IMR-90 (cell line): ENCODE results near the gene FNBP1. TPM values are rescaled to one million over a fixed set of nuclear protein-coding genes. Genes with fewer than 3 reads are reported as not detected.
"Not testable (repeated sequence)": the region's sequence is repeated elsewhere in the genome, so short reads cannot be mapped to it uniquely, and the experiment has no call there.

ENCODE experiments used
- ATAC-seq: fragments of 200-7000 bp; cut with Tn5 transposase; 2 replicates; pipeline ENCODE4 v1.9.1; 2020; ENCODE audit warnings: low read depth, mild to moderate bottlenecking, moderate library complexity
- BruUV-seq: library from RNA; stranded (reverse); fragments of 400-500 nt; replicated peaks from 2 replicates; lab custom pipeline; 2021; lab: Mats Ljungman, UMichigan
- CTCF ChIA-PET: fragments of 300-600 bp; formaldehyde crosslinking; extraction: SDS; loops from one replicate; lab custom pipeline; 2021; ENCODE audit warnings: antibody characterized with exemption; lab: Yijun Ruan, JAX
- POLR2A ChIA-PET: fragments of 300-600 bp; sonication (Branson Sonifier 250); formaldehyde crosslinking; loops from one replicate; lab custom pipeline; 2022; ENCODE audit warnings: antibody characterized with exemption; ENCODE audit not compliant: unreplicated experiment; lab: Charles Lee
- DNase-seq: peaks from one replicate; pipeline ENCODE4 v3.0.0; 2013
- H2AFZ ChIP-seq: replicated peaks from 2 replicates; pipeline ENCODE3; 2013; ENCODE audit warnings: low read length, mild to moderate bottlenecking; ENCODE audit not compliant: poor library complexity
- H2AK5ac ChIP-seq: 2 replicates; pipeline ENCODE4 v1.6.1; 2013; ENCODE audit warnings: low read depth, low read length, inconsistent platforms
- H2AK9ac ChIP-seq: replicated peaks from 2 replicates; pipeline ENCODE3; 2013; ENCODE audit warnings: mild to moderate bottlenecking, low read depth, low read length, moderate library complexity; ENCODE audit not compliant: poor library complexity
- H2BK120ac ChIP-seq: 2 replicates; pipeline ENCODE4 v1.6.1; 2013; ENCODE audit warnings: low read depth, low read length, inconsistent platforms
- H2BK15ac ChIP-seq: 3 replicates; pipeline ENCODE4 v1.6.1; 2013; ENCODE audit warnings: low read depth, low read length, inconsistent platforms
- H2BK20ac ChIP-seq: 2 replicates; pipeline ENCODE4 v1.6.1; 2013; ENCODE audit warnings: low read depth, mild to moderate bottlenecking, inconsistent platforms, low read length, moderate library complexity
- H2BK5ac ChIP-seq: 2 replicates; pipeline ENCODE4 v1.6.1; 2013; ENCODE audit warnings: mild to moderate bottlenecking, low read depth, low read length, inconsistent platforms; ENCODE audit not compliant: poor library complexity, severe bottlenecking
- H3K14ac ChIP-seq: replicated peaks from 2 replicates; pipeline ENCODE4 v1.6.1; 2013; ENCODE audit warnings: low read depth, low read length, inconsistent platforms
- H3K18ac ChIP-seq: 2 replicates; pipeline ENCODE4 v1.6.1; 2013; ENCODE audit warnings: low read depth, low read length, control low read depth
- H3K23ac ChIP-seq: 2 replicates; pipeline ENCODE4 v1.6.1; 2013; ENCODE audit warnings: low read depth, low read length, inconsistent platforms
- H3K27ac ChIP-seq: 2 replicates; pipeline ENCODE4 v1.5.1; 2013; ENCODE audit warnings: mild to moderate bottlenecking, control low read depth, low read length; ENCODE audit not compliant: insufficient read depth
- H3K27me3 ChIP-seq: 2 replicates; pipeline ENCODE4 v1.6.1; 2013; ENCODE audit warnings: low read length; ENCODE audit not compliant: control insufficient read depth, insufficient read depth
- H3K36me3 ChIP-seq: 2 replicates; pipeline ENCODE4 v1.6.1; 2013; ENCODE audit warnings: low read length, mixed read lengths; ENCODE audit not compliant: control insufficient read depth, insufficient read depth
- H3K4ac ChIP-seq: 2 replicates; pipeline ENCODE4 v1.6.1; 2013; ENCODE audit warnings: low read depth, low read length, inconsistent platforms
- H3K4me1 ChIP-seq: 2 replicates; pipeline ENCODE4 v1.6.1; 2013; ENCODE audit warnings: low read length, mixed read lengths; ENCODE audit not compliant: control insufficient read depth, insufficient read depth
- H3K4me2 ChIP-seq: 2 replicates; pipeline ENCODE4 v1.6.1; 2013; ENCODE audit warnings: low read depth, mild to moderate bottlenecking, control low read depth, low read length, moderate library complexity
- H3K4me3 ChIP-seq: 2 replicates; pipeline ENCODE4 v1.5.1; 2013; ENCODE audit warnings: low read depth, mild to moderate bottlenecking, control low read depth, low read length, moderate library complexity; ENCODE audit not compliant: insufficient read depth
- H3K56ac ChIP-seq: 2 replicates; pipeline ENCODE4 v1.6.1; 2013; ENCODE audit warnings: low read length, inconsistent platforms; ENCODE audit not compliant: insufficient read depth; ENCODE audit errors: extremely low read depth
- H3K79me1 ChIP-seq, 2 experiments: 2 replicates each; pipeline ENCODE4 v1.6.1; 2013; ENCODE audit warnings: low read length in 2 of 2, inconsistent platforms in 1 of 2, low read depth in 1 of 2
- H3K9ac ChIP-seq: 2 replicates; pipeline ENCODE4 v1.6.1; 2013; ENCODE audit warnings: low read depth, low read length, control low read depth
- H3K9me1 ChIP-seq: 2 replicates; pipeline ENCODE4 v1.6.1; 2013; ENCODE audit warnings: low read length, inconsistent platforms; ENCODE audit not compliant: insufficient read depth
- H3K9me3 ChIP-seq: 2 replicates; pipeline ENCODE4 v1.6.1; 2013; ENCODE audit warnings: low read length; ENCODE audit not compliant: control insufficient read depth, insufficient read depth
- H4K20me1 ChIP-seq: 2 replicates; pipeline ENCODE4 v1.6.1; 2013; ENCODE audit warnings: low read length, inconsistent platforms; ENCODE audit not compliant: insufficient read depth
- H4K5ac ChIP-seq: 2 replicates; pipeline ENCODE4 v1.6.1; 2013; ENCODE audit warnings: mild to moderate bottlenecking, low read depth, low read length, control low read depth
- H4K8ac ChIP-seq, 2 experiments: 2 replicates each; pipeline ENCODE4 v1.6.1; 2013; ENCODE audit warnings: low read depth in 2 of 2, low read length in 2 of 2, control low read depth in 1 of 2, inconsistent platforms in 1 of 2
- H4K91ac ChIP-seq: 2 replicates; pipeline ENCODE4 v1.6.1; 2013; ENCODE audit warnings: low read depth, low read length, inconsistent platforms; ENCODE audit not compliant: insufficient read depth
- NFE2L2 ChIP-seq: fragments of 150-350 bp; IDR thresholded peaks from 2 replicates; pipeline ENCODE4 v1.6.1; 2016; ENCODE audit warnings: low read depth, mild to moderate bottlenecking, low read length
- RAD21 ChIP-seq: IDR thresholded peaks from 2 replicates; pipeline ENCODE4 v1.6.1; 2012; ENCODE audit warnings: low read length, improper control_type of control experiment
- WGBS, 2 experiments: methylation state at CpG; one replicate each; pipeline versions ENCODE4 v1.1.5 to v1.1.7; 2013; ENCODE audit warnings: missing lambda C conversion rate in 2 of 2; ENCODE audit not compliant: insufficient read length in 1 of 2; ENCODE audit errors: extremely low coverage in 2 of 2; 5-methylcytosine and 5-hydroxymethylcytosine counted together
- dilution Hi-C: fragments of 300-500 bp; cut with HindIII; formaldehyde crosslinking; loops from one replicate; pipeline ENCODE4 v1.14.3; 2018; ENCODE audit warnings: low sequenced_read_pairs; ENCODE audit not compliant: unreplicated experiment
- in situ Hi-C: fragments of 300-500 bp; cut with MboI; formaldehyde crosslinking; loops from 3 replicates; pipeline ENCODE4 v1.14.3; 2019; ENCODE audit warnings: low sequenced_read_pairs, inconsistent platforms, mixed read lengths
- intact Hi-C: fragments of 100-400 bp; cut with micrococcal nuclease; formaldehyde crosslinking; loops from 2 replicates; pipeline ENCODE4 v1.10.0; 2022
- polyA plus RNA-seq, 3 experiments: library from polyadenylated mRNA; depleted of rRNA; stranded (reverse); fragments of >200 nt; gene quantifications; 2 replicates each; pipeline ENCODE4 v1.2.3, GENCODE V29; 2012; ENCODE audit warnings: low replicate concordance in 1 of 3
- total RNA-seq: library from RNA; depleted of rRNA; stranded (reverse); fragments of >200 nt; gene quantifications from 2 replicates; pipeline ENCODE4 v1.2.3, GENCODE V29; 2012

FNBP1 gene
- total and polyA plus RNA-seq, 2 of the 4 experiments (the other 2 are of a cell fraction), result 10.3 to 15.4 TPM

DNA sequence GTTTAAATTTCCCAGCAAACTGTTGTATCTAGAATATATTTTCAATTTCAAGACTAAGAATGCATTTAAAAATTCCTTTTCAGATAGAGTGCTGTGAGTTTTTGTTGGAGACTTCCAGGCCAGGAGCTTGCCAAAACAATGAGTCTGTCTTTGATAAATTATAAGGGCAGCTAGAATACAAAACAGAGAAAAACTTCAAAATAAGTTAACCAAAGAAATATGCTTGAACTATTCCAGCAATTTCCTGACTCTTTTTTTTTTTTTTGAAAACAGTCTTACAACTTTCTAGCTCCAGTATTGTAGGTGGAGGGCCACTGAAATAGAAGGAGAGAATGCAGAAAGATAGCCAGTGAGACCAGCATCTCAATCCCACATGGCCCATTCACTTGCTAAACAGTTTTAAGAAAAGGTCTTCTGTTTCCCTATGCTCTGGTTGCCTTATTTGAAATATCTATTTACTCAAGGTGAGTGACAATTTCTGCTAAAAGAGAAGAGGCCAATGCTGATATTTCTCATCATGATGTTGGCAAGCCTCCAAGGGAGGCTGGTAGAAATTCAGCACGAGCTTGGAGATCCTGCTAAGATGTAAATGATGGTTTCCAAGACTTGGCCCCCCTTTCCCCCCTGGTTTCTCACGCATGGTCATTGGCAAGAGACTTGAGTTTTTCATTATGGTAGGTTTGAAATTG, 104.6 kb downstream of the FNBP1 start:
- dilution Hi-C loops (no loop called here), in situ Hi-C loops (no loop called here), intact Hi-C loops (no loop called here)
- peak overlapping the region; percentile 57 for H4K91ac ChIP-seq
- H2BK20ac ChIP-seq, result peak overlapping the region; percentile 81
- DNase-seq (peak; percentile 84), ATAC-seq (peak; percentile 86)
- H3K23ac ChIP-seq, result 0 out of 2 replicates have a peak overlapping the region, but pooled peaks have one; percentile 59
- WGBS, 2 experiments, result no CpG with 5 or more reads among the region's 2 CpGs
- peak overlapping the region; percentile 2; the same call in 1 of the 3 replicates for H2BK15ac ChIP-seq
- H3K27ac ChIP-seq, result peak overlapping the region; percentile 61; the same call in 1 of the 2 replicates
- no peak overlapping the region for H3K9ac ChIP-seq
- TF ChIP-seq RAD21 (no peak), NFE2L2 (no peak)
- H4K20me1 ChIP-seq, result no peaks in the 10 kb centered on the region
- peak overlapping the region; percentile 49; the same call in 1 of the 2 replicates for H4K5ac ChIP-seq
- H3K4me1 ChIP-seq, result peaks cover 19% of the 10 kb centered on the region
- no peaks in the 10 kb centered on the region for H3K27me3 ChIP-seq
- no peaks in the 10 kb centered on the region for H3K79me1 ChIP-seq
- ChIA-PET POLR2A (interaction anchor here (0.7 kb wide), 1 partner anchor 99 kb away, joined by 3 read pairs; no protein-coding TSS in a partner anchor), CTCF (interaction anchor here (0.6 to 1.6 kb wide), 3 partner anchors 20 to 693 kb away, joined by 3 to 6 read pairs (median 6); no protein-coding TSS in a partner anchor)
- H4K8ac ChIP-seq, result peak overlapping the region in 1 of 2 experiments; percentile 63; a peak in 2 of 4 replicates
- peak overlapping the region; percentile 34 for H2BK120ac ChIP-seq
- no peaks in the 10 kb centered on the region; the same call in 1 of the 2 replicates for H3K9me1 ChIP-seq
- peak overlapping the region; percentile 42 for H3K56ac ChIP-seq
- peak overlapping the region; percentile 57 for H3K4me2 ChIP-seq
- peak overlapping the region; percentile 5; the same call in 1 of the 2 replicates for H3K14ac ChIP-seq
- peak overlapping the region; percentile 76 for H2BK5ac ChIP-seq
- H3K36me3 ChIP-seq, result peaks cover 8% of the 10 kb centered on the region
- no peak overlapping the region; the same call in 1 of the 2 replicates for H2AK5ac ChIP-seq
- H2AFZ ChIP-seq, result peak overlapping the region; percentile 60
- peak overlapping the region; percentile 28 for H3K18ac ChIP-seq
- no peak overlapping the region for H3K4me3 ChIP-seq
- H3K4ac ChIP-seq, result peak overlapping the region; percentile 2
- BruUV-seq, result no TSS peak
- H2AK9ac ChIP-seq, result peak overlapping the region; percentile 85
- peaks cover 5% of the 10 kb centered on the region for H3K9me3 ChIP-seq

- not testable (repeated sequence) for H3K56ac ChIP-seq
Observed at GRCh38 chr9:129937879-129938278, 105.1 kb downstream of the FNBP1 start.

More at GRCh38 chr9:129937879-129938278, 105.1 kb downstream of the FNBP1 start:
- Histone ChIP-seq H2AK5ac (peak overlapping the region; percentile 23; the same call in 1 of the 2 replicates), H3K14ac (0 out of 2 replicates have a peak overlapping the region, but pooled peaks have one; percentile 26), H3K18ac (peak overlapping the region; percentile 78), H2BK15ac (peak overlapping the region; percentile 83; the same call in 1 of the 3 replicates), H3K27ac (peak overlapping the region; percentile 86), H3K4me1 (peaks cover 22% of the 10 kb centered on the region), H2BK5ac (peak overlapping the region; percentile 34), H4K5ac (peak overlapping the region; percentile 57; the same call in 1 of the 2 replicates), H2BK120ac (peak overlapping the region; percentile 61; the same call in 1 of the 2 replicates), H3K4ac (peak overlapping the region; percentile 63; the same call in 1 of the 2 replicates), H4K91ac (peak overlapping the region; percentile 43), H4K8ac (0 out of 4 replicates have a peak overlapping the region, but pooled peaks of 1 of the 2 experiments have one; percentile 13), H2BK20ac (peak overlapping the region; percentile 57)
- H3K9ac ChIP-seq, intact Hi-C loops, H3K9me1 ChIP-seq, H3K4me3 ChIP-seq, H2AFZ ChIP-seq, H3K9me3 ChIP-seq, POLR2A ChIA-PET, H3K79me1 ChIP-seq, H2AK9ac ChIP-seq, DNase-seq, in situ Hi-C loops, H3K27me3 ChIP-seq, H3K36me3 ChIP-seq, dilution Hi-C loops, H3K4me2 ChIP-seq, H3K23ac ChIP-seq, BruUV-seq, H4K20me1 ChIP-seq: not testable (repeated sequence)
- CTCF ChIA-PET, result interaction anchor here (0.6 to 1.6 kb wide), 3 partner anchors 21 to 692 kb away, joined by 3 to 6 read pairs (median 6); no protein-coding TSS in a partner anchor
- WGBS, 2 experiments, result no CpG with 5 or more reads among the region's 5 CpGs
- ATAC-seq, result peak; percentile 13; the same call in 1 of the 2 replicates
